Measurements from ENCODE around the gene UBASH3A.

UBASH3A gene

DNA sequence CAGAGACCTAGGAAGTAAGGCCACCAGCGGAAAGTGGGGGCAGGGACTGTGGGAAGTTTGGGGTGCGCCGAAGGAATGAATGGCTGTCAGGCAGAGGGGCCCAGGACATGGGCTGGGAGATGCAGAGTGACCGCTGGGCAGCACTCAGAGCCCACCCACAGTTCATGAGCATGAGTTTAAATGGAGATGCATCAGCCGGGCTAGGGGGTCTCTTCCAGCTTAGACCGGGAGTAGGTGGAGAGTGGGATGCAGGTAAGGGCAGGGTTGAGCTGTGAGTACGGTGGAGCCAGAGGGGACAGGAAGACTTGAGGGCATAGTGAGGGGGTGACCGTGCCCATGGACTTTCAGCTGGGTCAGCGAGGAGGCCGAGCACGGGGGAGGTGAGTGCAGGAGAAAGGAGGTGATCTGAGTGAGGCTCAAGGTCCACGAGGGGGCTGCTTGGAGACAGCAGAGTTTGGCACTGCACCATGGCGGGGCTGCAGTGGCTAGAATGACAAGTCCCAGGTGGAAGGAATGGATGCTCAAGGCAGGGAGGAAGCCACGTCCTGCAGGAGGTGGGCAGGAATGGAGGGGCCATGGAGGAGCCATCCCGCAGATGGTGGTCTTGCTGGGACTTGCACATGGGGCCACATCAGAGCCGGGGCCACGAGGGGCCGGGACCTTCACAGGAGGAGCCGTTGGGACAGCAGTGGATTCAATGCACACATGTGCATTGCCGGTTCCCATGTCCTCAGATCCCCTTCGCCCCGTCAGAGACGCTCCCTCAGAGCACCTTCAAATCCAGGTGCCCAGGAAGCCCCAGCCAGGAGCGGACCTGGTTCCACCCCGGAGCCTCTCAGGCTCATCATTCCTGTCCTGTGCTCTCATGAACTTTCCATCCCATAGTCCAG lies 34.9 kb downstream of the UBASH3A start:
- no peak for ATAC-seq (ENCODE audit: insufficient read depth, low read depth)
- H3K27me3 ChIP-seq (ENCODE audit: insufficient read depth, low read length, poor library complexity): no peaks in the 10 kb centered on the region
- H3K4me2 ChIP-seq (ENCODE audit: insufficient read depth, low read length): no peak overlapping the region
- H2AFZ ChIP-seq (ENCODE audit: low read depth, low read length): no peak overlapping the region
- no peak overlapping the region for H3K4me3 ChIP-seq (ENCODE audit: low read depth in 1 of 2, low read length in 2 of 2)
- H3K4me1 ChIP-seq (ENCODE audit: insufficient read depth, low read length): no peaks in the 10 kb centered on the region
- TF ChIP-seq, protein P1, sequence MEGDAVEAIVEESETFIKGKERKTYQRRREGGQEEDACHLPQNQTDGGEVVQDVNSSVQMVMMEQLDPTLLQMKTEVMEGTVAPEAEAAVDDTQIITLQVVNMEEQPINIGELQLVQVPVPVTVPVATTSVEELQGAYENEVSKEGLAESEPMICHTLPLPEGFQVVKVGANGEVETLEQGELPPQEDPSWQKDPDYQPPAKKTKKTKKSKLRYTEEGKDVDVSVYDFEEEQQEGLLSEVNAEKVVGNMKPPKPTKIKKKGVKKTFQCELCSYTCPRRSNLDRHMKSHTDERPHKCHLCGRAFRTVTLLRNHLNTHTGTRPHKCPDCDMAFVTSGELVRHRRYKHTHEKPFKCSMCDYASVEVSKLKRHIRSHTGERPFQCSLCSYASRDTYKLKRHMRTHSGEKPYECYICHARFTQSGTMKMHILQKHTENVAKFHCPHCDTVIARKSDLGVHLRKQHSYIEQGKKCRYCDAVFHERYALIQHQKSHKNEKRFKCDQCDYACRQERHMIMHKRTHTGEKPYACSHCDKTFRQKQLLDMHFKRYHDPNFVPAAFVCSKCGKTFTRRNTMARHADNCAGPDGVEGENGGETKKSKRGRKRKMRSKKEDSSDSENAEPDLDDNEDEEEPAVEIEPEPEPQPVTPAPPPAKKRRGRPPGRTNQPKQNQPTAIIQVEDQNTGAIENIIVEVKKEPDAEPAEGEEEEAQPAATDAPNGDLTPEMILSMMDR (IDR thresholded peaks at IDR 0.05; ENCODE audit: borderline replicate concordance, extremely low read depth, low read length, poor library complexity, severe bottlenecking): no peak
- no peak for TF ChIP-seq EZH2 (IDR thresholded peaks at IDR 0.05; ENCODE audit: borderline replicate concordance, low read depth, low read length, severe bottlenecking)
- no peak overlapping the region for H3K9ac ChIP-seq (ENCODE audit: low read depth, low read length)
- H3K27ac ChIP-seq (ENCODE audit: low read length): peak overlapping the region; percentile 51; the same call in 1 of the 2 replicates
- no peak for DNase-seq
- H4K20me1 ChIP-seq (ENCODE audit: insufficient read depth, low read length): no peaks in the 10 kb centered on the region
- peaks cover 92% of the 10 kb centered on the region for H3K36me3 ChIP-seq (ENCODE audit: insufficient read depth, low read length)
- no peaks in the 10 kb centered on the region for H3K79me2 ChIP-seq (ENCODE audit: insufficient read depth, low read length)
- no peaks in the 10 kb centered on the region for H3K9me3 ChIP-seq (ENCODE audit: insufficient read depth, low read length, severe bottlenecking)

DNA sequence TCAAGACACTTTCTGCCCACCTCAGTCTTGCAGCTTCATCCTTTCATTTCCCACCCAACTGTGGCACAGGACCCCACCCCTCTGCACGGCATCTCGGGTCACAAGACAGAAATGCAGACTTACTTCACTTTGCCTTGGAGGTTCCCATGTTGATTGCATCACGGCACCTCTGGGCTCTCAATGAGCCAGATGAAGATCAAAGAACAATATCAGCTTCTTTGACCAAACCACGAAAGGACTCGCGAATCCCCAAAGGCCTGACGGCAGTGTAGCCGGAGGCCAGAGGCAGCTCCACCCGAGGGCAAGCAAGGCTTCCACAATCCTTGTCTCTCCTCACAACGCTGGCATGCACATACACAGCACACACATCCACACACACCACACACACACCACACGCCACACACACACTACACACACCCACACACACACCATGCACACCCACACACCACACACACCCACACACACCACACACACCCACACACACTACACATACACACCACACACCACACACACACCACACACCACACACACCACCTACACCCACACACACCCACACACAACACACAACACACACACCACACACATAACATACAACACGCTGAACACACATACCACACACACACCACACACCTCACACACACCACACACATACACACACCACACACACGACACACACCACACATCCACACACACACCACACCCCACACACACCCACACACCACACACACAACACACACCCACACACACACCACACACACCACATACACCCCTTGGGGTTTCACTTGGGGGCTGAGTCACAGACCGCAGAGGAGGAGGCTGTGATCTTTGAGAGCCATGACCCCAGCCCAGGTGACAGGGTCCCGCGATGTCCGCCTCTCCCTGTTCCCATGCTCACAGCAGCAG lies 35.8 kb downstream of the UBASH3A start:
- Histone ChIP-seq H3K27ac (ENCODE audit: low read length) (peak overlapping the region; percentile 51; the same call in 1 of the 2 replicates), H3K9ac (ENCODE audit: low read depth, low read length) (no peak overlapping the region), H3K9me3 (ENCODE audit: insufficient read depth, low read length, severe bottlenecking) (no peaks in the 10 kb centered on the region), H3K27me3 (ENCODE audit: insufficient read depth, low read length, poor library complexity) (no peaks in the 10 kb centered on the region), H4K20me1 (ENCODE audit: insufficient read depth, low read length) (no peaks in the 10 kb centered on the region), H3K4me2 (ENCODE audit: insufficient read depth, low read length) (no peak overlapping the region), H2AFZ (ENCODE audit: low read depth, low read length) (no peak overlapping the region), H3K36me3 (ENCODE audit: insufficient read depth, low read length) (peaks cover 92% of the 10 kb centered on the region), H3K4me3 (ENCODE audit: low read depth in 1 of 2, low read length in 2 of 2) (no peak overlapping the region), H3K79me2 (ENCODE audit: insufficient read depth, low read length) (no peaks in the 10 kb centered on the region), H3K4me1 (ENCODE audit: insufficient read depth, low read length) (no peaks in the 10 kb centered on the region)
- ATAC-seq (ENCODE audit: insufficient read depth, low read depth) (peak; percentile 39; the same call in 2 of the 3 replicates), DNase-seq (no peak)
- TF ChIP-seq, protein P1 (IDR thresholded peaks at IDR 0.05; ENCODE audit: borderline replicate concordance, extremely low read depth, low read length, poor library complexity, severe bottlenecking): no peak
- TF ChIP-seq EZH2 (IDR thresholded peaks at IDR 0.05; ENCODE audit: borderline replicate concordance, low read depth, low read length, severe bottlenecking): no peak

DNA sequence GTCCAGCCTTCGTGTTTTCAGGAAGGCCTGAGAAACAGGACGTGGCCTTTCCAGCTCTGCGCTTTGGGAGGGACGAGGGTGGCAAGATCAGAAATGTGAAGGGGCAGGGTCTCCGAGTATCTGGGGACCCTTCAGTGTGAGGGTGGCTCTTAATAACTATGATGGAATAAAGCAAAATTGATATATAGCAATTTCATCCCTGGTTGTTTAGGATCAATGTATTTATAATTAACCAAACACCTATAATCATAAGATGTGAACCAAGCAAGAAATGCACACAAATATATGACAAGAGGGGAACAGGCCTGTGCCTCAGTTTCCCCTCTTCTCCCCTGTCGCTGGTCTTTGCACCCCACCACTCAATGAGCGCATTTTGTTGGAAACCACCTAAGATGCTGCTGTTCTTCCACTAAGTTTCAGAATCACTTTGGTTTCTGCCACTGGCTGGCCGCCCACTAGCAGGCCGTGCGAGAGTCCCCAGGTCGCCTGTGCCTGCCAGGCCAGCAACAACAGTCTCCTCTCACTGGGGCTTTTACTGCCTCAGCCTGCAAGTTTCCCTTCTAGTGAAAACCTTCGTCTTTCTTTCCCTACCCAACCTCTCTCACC lies 36.6 kb downstream of the UBASH3A start:
- no peaks in the 10 kb centered on the region for H3K4me1 ChIP-seq (ENCODE audit: insufficient read depth, low read length)
- no peaks in the 10 kb centered on the region for H3K79me2 ChIP-seq (ENCODE audit: insufficient read depth, low read length)
- H3K27ac ChIP-seq (ENCODE audit: low read length): no peak overlapping the region; the same call in 1 of the 2 replicates
- no peaks in the 10 kb centered on the region for H4K20me1 ChIP-seq (ENCODE audit: insufficient read depth, low read length)
- peaks cover 92% of the 10 kb centered on the region for H3K36me3 ChIP-seq (ENCODE audit: insufficient read depth, low read length)
- TF ChIP-seq EZH2 (IDR thresholded peaks at IDR 0.05; ENCODE audit: borderline replicate concordance, low read depth, low read length, severe bottlenecking): no peak
- TF ChIP-seq, protein P1 (IDR thresholded peaks at IDR 0.05; ENCODE audit: borderline replicate concordance, extremely low read depth, low read length, poor library complexity, severe bottlenecking): no peak
- ATAC-seq (ENCODE audit: insufficient read depth, low read depth) (no peak), DNase-seq (no peak)
- H3K27me3 ChIP-seq (ENCODE audit: insufficient read depth, low read length, poor library complexity): no peaks in the 10 kb centered on the region
- no peaks in the 10 kb centered on the region for H3K9me3 ChIP-seq (ENCODE audit: insufficient read depth, low read length, severe bottlenecking)
- H3K4me3 ChIP-seq (ENCODE audit: low read depth in 1 of 2, low read length in 2 of 2): no peak overlapping the region
- no peak overlapping the region for H2AFZ ChIP-seq (ENCODE audit: low read depth, low read length)
- H3K4me2 ChIP-seq (ENCODE audit: insufficient read depth, low read length): no peak overlapping the region
- no peak overlapping the region for H3K9ac ChIP-seq (ENCODE audit: low read depth, low read length)
